COR-L47 (cell line): ENCODE data around the gene SET.
A peak's percentile ranks its signal among the peaks of the same experiment; 100 is the strongest.
"Not testable (repeated sequence)": the region's sequence is repeated elsewhere in the genome, so short reads cannot be mapped to it uniquely, and the experiment has no call there.

ENCODE experiments used
- DNase-seq: peaks from one replicate; lab custom pipeline; 2025; lab: John Stamatoyannopoulos, UW

SET gene

DNA sequence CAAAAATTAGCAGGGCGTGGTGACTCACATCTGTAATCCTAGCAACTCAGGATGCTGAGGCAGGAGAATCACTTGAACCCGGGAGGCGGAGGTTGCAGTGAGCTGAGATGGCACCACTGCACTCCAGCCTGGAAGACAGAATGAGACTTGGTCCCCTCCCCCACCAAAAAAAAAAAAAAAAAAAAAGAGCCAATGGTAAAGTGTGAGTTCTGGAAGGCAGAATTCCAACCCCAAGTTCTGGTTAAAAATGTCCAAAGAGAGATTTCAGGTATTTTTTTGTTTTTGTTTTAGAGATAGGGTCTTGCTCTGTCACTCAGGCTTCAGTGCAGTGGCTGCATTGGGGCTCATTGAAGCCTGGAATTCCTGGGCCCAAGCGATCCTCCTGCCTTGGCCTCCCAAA, 1.6 kb upstream of the SET start:
- no peak for DNase-seq

DNA sequence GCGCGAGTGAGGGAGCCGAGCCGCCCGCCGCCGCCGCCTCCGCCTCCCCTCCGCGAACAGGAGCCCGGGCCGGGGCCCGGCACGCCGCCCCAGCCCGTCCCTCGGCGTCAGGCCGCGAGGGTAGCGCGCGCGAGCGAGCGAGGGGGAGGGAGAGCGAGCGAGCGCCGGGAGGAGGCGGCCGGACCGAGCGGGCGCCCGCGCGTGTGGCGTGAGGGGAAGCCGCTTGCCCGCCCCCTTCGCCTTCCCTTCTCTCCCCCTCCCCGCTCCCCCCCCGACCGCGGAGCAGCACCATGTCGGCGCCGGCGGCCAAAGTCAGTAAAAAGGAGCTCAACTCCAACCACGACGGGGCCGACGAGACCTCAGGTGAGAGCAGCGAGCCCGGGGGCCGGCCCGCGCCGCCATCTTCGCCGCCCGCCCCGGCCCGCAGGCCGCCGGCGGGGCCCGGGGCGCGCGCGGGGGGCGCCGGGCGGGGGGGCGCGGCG, 312 bp downstream of the SET start:
- peak; percentile 59 for DNase-seq

DNA sequence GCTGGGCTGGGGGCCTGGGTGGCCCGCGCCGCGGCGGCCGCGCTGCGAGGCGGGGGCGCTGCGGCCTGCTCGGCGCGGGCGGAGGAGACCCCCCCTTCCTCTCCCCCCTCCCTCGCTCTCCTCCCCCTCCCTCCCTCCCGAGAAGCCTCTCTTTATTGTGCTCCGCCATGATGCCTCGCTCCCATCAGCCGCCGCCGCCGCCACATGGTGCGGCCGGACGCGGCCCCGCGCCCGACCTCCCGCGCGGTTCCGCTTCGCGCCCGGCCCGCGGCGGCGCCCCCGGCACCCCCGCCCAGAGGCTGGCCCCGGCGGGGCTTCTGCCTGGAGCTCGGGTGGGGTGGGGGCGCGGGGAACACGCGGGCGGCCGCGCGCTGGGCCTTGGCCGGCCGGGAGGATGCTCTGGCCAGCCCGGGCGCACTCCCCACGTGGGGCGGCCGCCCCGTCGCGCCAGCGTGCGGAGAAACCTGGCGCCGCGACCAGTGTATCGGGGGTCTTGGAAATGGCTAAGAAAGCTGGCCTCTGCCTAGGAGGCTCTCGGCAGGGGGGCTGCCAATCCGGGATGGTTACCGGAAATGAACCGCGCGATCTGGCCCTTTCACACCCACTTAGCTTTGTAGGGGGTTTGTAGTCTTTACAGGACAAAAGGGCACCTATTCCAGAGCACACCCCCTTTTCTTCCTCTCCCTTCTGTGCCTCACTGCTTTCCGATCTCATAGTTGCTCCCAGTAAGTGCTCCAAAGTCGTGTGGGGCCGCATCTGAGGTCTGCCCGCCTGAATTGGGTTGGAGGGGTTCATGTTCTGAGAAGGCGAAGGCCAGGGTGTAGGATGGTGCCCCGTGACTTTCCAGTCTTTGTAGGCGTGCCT, 1.0 kb downstream of the SET start:
- DNase-seq, result peak; percentile 68

- no peak for DNase-seq
Observed at GRCh38 chr9:128690684-128691034, 1.6 kb downstream of the SET start.

DNA sequence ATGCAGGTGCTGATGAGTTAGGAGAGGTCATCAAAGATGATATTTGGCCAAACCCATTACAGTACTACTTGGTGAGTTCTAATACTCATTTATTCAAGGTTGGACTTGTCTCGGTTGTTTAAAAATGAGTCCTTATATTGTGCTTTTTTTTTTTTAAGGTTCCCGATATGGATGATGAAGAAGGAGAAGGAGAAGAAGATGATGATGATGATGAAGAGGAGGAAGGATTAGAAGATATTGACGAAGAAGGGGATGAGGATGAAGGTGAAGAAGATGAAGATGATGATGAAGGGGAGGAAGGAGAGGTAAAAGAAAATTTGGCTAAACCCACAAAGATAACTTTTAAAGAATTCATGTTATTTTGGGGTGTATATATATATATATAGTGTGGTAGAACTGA, 4.7 kb downstream of the SET start:
- not testable (repeated sequence) for DNase-seq

- DNase-seq, result no peak
Observed at GRCh38 chr9:128694344-128694743, 5.3 kb downstream of the SET start.

GRCh38 chr9:128696923-128697707, 8.1 kb downstream of the SET start:
- no peak for DNase-seq

GRCh38 chr9:128699096-128699795, 10.2 kb downstream of the SET start:
- DNase-seq, result not testable (repeated sequence)

- DNase-seq, result no peak
Observed at GRCh38 chr9:128701227-128701854, 12.3 kb downstream of the SET start.

DNA sequence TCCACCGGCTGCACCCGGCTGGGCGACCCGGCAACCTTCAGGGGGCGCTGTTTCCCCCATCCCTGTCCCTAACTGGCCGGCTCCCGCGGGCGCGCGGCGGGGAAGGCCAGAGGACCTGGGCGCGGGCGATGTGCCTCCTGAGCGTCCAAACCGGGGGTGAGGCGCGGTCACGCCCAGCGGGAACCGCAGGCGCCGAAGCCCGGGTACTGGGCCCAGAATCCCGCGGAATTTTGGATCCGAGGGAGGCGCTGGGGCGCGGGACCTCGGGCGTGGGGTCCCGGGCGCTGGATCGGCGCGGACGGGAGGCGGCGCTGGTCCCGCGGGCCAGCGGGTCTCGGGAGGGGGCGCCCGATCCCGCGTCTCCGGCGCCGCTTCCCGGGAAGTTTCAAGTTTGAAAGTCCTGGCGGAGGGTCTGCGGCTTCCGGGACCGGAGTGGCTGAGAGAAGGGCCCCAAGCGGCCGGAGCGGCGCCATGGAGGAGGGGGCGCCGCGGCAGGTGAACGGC, 13.5 kb downstream of the SET start, which contains the start of gene PKN3:
Gene PKN3 (plus strand): TSS at position 59 of the 504 bp plus-strand sequence. CDS start 413 bp downstream, at position 472.
- peak; percentile 35 for DNase-seq

GRCh38 chr9:128702949-128703615, 14.1 kb downstream of the SET start:
- no peak for DNase-seq

- no peak for DNase-seq
Observed at GRCh38 chr9:128703616-128704355, 14.8 kb downstream of the SET start.

GRCh38 chr9:128704356-128704670, 15.3 kb downstream of the SET start:
- DNase-seq, result no peak

GRCh38 chr9:128705051-128705965, 16.3 kb downstream of the SET start:
- no peak for DNase-seq

DNA sequence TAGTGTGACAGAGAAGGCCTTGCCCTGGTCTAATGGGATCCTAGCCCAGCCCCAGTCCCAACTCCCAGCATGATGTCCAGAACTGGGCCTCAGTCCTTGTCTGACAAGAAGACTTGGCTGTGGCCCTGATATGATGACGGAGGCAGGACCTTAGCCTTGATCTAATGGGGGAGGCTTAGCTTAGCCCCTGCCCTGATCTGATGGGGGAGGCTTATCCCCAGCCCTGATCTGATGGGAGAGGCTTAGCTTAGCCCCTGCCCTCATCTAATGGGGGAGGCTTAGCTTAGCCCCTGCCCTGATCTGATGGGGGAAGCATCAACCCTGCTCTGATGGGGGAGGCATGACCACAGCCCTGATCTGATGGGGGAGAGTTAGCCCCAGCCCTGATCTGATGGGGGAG, 17.0 kb downstream of the SET start:
- no peak for DNase-seq

DNA sequence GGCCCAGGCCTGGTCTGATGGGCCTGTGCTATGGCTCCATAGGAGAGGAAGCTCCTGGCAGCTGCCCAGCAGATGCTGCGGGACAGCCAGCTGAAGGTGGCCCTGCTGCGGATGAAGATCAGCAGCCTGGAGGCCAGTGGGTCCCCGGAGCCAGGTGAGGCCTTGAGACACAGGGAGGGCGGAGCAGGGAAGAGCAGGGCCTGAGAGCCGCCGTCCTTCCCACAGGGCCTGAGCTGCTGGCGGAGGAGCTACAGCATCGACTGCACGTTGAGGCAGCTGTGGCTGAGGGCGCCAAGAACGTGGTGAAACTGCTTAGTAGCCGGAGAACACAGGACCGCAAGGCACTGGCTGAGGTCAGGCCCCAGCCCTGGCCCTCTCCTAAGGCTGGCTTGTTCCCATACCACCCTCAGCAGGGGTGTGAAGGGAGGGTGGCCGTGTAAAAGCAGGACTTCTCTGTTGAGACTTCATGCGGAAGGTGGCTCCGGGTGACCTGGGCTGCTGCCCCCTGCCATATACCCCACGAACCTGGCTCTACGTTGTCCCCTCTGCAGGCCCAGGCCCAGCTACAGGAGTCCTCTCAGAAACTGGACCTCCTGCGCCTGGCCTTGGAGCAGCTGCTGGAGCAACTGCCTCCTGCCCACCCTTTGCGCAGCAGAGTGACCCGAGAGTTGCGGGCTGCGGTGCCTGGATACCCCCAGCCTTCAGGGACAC, 17.8 kb downstream of the SET start:
- DNase-seq, result no peak

GRCh38 chr9:128707446-128707845, 18.4 kb downstream of the SET start:
- DNase-seq, result no peak

GRCh38 chr9:128712451-128713410, 23.7 kb downstream of the SET start:
- no peak for DNase-seq
